Measurements from ENCODE around the gene LCP2.

GRCh38 chr5:170343177-170343576 lies 45.6 kb upstream of the LCP2 start:
- TF ChIP-seq CTCF (IDR thresholded peaks at IDR 0.05; ENCODE audit: insufficient read depth, low read depth, low read length), result no peak
- no peak for TF ChIP-seq EZH2 (IDR thresholded peaks at IDR 0.05; ENCODE audit: insufficient read depth, low read length)
